DMS153 treated with DMSO at 0.1 percent for 48 hours (cell line): Measurements from ENCODE around the gene RAC2.

Experiments used
- DNase-seq: peaks from one replicate; lab custom pipeline; 2025; ENCODE audit not compliant: unreplicated experiment; lab: John Stamatoyannopoulos, UW

The RAC2 gene

DNA sequence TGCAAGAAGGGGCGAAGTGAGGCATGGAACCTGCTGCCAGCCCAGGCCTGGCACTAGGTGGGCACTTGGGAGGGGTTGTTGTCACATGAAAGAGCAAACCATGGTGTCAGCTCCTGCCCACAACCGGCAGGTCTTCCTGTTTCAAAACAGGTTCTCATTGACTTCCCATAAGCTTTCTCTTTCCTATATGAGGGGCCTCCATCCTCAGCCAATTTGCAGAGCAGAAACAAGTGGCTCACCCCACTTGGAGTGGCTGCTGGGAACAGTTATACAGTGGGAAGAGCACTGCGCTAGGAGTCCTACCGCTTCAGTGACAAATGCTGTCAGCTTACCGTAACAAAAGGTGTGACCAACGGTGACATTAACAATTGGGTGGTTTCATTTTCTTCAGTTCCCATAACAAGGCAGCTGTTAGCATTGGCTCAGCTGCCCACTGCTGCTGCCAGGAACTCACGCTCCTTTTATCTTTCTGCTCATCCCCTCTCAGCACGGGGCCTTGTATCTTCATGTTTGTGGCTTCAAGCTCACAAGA, 21.6 kb downstream of the RAC2 start:
- no peak for DNase-seq

DNA sequence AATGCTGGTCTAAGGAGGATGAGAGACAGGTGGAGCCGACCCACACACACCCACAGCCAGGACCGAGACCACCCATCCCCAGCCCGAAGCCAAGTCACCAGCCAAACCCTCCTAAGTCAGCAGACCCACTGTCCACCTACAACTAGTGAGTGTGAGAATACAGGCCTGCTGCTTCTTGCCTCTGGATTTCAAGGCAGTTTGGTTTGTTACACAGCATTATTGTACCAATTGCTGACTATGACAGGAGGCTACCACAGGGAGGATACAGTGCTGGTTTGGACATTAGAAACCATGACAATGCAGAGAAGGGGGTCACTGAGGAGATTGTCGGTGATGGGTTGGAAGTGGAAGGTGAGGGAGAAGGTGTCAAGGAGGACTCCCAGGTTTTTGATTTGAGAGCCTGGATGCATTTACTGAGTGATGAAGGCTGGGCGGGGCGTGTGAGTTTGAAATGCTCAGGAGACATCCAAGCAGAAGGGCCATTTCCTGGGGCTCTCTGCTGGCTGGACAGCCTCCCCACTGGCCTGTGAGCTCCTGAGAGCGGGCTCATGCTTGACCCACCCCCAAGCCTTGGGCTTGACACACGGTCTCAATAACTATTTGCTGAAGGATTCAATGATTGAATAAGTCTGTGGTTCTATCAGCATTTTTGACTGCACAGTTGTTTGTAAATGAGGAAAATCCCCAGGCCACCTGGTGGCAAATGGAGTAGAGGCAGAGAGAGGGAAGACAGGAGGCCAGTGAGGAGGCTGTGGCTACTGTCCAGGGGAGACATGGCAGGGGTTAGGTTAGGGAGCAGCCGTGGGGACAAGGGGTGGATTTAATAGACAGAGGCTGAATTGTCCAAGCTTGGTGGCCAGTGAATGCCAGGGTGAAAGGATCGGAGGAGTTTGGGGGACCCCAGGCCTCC, 22.4 kb downstream of the RAC2 start:
- no peak for DNase-seq

DNA sequence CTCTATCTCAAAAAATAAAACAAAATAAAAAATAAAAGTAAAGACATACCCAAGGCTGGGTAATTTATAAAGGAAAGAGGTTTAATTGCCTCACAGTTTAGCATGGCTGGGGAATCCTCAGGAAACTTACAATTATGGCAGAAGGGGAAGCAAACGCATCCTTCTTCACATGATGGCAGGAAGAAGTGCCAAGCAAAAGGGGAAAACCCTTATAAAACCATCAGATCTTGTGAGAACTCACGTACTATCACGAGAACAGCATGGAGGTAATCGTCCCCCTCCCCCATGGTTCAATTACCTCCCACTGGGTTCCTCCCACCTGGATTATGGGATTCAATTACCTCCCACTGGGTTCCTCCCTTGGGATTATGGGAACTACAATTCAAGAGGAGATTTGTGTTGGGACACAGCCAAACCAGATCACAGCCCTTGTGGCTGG, 23.5 kb downstream of the RAC2 start:
- no peak for DNase-seq

DNA sequence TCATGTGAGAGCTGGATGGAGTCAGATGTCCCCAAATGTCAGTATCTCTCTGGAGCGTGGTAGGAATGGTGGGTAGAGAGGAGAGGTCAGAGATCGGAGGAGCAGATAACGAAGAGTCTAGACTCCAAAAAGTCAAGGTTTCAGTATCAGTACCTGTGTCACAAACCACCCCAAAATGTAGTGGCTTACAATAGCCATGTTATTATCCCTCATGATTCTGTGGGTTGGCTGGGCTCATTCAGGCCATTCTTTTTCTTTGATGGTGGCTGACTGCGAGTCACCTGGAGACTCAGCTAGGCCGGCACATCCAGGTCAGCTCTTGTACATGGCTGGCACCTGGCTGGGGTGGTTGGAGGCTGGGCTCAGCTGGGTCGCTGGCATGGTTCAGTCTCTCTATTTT, 24.5 kb downstream of the RAC2 start:
- DNase-seq, result no peak

DNA sequence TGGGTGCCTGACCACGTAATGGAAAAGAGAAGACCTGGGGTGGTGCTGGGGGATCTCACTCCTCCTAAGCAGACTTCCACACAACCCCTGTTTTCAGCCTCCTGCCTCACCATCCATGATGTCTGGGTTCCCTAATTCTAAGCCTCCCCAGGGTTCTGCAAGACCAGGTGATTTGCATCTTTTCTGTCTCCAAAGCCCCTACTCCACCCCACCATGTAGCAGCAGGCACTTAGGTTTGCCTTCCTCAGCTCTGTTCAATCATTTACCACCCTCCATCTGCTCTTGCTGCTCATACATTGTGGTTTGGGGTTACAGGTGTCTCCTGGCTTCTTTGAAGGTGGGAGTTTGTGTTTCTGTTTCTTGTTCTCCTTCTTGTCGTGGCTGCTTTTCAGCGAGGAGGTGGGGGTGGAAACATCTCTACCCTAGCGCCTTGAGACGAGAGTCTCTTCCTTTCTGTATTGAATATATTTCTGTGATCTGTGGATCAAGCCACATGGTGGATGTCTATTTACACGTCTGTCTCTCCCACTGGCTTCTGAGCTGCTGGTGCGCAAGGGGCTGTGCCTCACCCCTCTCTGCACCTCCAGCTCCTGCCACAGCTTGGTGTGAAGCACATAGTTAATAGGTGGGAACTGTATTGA, 25.2 kb downstream of the RAC2 start:
- no peak for DNase-seq

DNA sequence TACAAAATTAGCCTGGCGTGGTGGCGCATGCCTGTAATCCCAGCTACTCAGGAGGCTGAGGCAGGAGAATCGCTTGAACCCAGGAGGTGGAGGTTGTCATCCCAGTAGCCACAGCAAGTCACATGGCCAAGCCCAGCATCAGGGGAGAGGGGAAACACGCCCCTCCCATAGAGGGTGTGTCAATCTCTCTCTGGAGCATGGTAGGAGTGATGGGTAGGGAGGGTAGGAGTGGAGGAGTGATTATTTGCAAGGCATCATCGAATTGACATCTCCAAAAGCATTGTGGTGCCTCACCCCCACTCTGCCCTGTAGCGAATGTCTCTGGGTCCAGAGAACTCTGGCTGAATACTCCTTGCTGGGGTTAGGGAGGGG, 25.7 kb downstream of the RAC2 start:
- DNase-seq, result no peak

DNA sequence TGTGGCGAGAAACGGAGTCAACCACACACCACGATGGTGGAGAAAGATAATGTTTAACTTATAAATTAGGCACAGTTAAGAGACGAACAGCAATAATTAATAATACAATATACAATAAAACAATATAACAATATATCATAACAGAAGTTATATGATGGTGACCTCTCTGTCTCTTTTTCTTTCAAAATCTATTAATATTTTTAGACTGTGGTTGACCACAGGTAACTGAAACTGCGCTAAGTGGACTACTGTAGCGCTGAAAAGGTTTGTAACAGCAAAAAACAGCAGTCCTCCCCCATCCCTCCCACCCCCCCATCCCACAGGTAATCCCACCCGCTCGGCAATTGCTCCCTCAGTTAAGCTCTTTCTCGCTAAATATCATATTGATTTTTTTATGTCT, 28.2 kb downstream of the RAC2 start:
- DNase-seq, result no peak

DNA sequence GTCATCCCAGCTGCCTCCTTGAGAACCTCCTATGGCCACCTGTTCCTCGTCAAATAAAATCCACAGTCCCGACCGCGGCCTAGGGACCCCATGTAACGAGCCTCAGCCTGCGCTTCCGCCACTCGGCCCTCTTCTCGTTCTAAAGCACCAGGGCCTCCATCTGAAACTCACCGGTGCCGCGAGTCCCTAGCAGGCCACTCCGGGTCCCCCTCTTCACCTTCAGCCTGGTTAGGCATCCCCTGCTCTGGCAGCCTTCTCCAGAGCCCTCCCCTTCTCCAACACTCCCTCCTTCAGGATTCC, 29.4 kb downstream of the RAC2 start:
- DNase-seq, result no peak

DNA sequence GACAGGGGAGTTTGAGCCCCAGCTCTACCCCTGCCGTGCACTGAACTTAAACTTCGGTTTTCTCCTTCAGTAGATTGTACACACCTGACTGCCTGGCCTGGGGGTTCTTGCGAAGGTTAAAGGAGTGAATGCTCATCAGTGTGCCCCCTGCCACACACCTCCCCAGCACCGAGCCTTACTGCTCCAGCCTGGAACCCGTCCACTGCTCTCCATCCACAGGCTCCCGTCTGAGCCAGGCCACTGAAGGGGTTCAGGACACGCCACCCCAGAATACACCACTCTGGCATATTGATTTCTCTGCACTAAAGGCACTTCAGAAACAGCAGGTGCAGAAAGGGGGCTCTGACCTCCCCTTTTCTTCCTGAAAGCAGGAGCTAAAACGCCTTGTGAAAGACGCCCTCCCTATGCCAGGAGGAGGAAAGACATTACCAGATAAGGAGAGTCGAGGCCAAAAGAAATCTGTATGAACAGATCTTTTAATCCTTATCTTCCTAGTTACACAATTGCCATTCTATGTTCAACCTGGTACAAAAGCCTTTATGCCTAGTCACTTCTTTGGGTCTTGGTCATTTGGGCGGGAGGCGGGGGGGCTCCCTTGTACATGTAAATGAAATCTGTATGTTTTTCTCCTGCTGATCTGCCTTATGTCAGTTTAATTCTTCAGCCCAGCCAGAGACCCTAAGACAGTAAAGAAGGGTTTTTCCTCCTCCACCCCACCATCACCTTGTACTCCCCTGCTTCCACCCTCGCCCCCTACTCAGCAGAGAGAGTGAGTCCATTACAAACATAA, 29.9 kb downstream of the RAC2 start:
- DNase-seq, result no peak

DNA sequence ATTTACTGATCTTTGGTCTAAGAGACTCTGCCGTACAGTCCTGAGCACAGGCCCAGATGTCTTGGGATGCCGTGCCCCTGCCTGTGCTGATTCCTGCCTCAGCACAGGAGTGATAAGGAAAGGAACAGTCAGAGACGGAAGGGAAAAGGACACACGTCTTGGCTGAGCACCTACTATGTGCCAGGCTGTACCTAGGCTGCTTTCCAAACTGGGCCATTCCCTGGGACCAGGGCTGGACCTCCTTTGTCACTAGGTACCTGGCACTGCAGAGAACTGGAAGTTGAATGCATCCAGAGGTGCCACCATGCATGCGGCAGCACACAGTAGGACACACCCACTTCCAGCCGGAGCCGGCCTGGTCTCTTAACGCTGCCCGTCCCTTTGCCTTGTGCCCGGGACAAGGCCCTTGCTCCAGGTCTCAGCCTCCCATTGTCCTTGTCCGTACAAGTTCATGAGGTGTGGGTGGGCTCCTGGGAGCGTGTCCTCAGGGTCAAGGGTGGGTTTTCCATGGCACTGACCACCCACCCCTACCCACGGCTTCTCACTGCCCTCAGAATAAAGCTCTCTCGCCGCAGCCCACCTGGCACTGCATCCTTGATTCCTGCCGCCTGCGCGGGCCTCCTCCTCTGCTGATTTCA, 30.7 kb downstream of the RAC2 start:
- DNase-seq, result no peak

DNA sequence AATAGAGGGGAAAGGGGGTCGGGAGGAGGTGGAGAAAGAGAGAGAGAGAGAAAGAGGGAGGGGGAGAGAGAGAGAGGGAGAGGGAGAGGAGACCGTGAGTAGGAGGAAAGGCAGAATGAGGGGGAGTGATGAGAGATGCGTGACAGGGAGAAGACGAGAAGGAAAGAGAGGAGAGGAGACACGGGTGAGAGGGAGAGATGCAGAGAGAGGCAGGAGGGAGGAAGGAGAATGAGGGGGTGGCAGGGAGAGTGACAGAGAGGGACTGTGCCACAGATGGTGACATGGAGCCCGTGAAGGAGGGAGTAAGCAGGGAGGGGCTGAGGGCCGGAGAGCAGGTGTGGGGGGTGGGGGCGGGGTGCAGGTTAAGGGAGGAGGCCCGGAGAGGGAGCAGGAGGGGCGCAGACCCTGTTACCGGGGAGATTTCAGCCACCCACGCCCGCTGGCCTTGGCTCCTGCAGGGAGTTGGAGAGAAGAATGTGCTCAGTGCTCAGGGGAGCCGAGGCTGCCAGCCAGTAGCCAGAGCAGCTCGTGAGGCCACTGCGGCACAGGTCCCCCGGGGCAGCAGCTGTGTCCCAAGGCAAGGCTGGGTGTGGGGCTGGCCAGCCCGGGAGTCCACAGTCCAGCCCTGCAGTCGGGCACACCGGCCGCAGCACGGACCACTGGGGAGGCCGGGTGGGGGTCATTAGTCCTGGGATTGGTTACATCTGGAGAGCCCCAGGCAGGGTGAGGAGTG, 31.7 kb downstream of the RAC2 start, which contains the start of gene SSTR3:
Gene SSTR3 (minus strand): TSS at position 304 of the 733 bp plus-strand sequence. CDS start 4,674 bp downstream, outside the sequence.
- no peak for DNase-seq

DNA sequence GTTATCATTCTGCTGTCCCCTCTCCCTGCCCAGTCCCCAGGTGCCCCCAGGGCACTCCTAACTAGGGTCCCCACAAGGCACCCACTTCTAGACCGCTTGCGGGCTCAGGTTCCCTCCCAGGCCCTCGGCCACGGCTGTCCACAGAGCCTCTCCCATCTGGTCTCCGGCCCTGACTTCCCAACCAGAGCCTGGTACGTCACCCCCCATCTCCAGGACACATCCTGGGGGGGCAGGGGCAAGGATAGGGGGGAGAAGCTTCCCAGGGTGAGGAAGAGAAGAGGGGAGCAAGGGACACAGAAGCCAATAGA, 32.2 kb downstream of the RAC2 start:
- no peak for DNase-seq

DNA sequence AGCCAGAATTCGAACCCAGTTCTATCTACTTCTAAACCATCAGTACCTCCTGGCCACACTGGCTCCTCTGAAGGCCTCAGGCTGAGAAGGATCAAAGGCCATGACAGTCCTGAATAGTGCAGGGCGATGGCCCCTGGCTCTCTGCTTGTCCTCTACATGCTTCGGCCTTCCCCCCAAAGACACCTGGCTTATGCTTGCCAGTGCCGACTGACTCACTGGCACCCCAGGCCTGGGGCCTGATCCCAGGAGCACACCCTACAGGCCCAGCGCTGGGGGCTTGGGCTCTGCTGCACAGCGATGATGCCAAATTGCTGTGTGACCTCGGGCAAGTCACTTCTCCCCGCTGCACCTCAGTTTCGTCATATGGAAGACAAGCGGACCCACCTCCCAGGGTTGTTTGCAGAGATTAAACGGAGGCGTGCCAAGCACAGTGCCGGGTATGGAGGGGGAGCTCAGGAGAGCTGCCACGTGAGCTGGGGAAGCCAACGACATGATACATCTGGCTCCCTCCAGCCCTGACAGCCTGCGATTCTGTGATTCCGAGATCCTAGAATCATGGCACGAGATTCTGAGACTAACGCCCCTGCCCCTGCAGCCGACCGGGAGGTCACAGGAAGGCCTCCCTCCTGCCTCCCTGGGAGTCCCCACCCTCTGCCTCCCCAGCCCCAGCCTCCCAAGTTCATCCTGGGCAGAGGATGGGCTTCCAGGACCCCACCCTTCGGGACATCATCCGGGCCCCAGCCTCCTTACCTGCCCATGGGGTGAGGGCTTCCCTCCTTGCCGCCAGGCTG, 32.8 kb downstream of the RAC2 start:
- DNase-seq, result no peak

DNA sequence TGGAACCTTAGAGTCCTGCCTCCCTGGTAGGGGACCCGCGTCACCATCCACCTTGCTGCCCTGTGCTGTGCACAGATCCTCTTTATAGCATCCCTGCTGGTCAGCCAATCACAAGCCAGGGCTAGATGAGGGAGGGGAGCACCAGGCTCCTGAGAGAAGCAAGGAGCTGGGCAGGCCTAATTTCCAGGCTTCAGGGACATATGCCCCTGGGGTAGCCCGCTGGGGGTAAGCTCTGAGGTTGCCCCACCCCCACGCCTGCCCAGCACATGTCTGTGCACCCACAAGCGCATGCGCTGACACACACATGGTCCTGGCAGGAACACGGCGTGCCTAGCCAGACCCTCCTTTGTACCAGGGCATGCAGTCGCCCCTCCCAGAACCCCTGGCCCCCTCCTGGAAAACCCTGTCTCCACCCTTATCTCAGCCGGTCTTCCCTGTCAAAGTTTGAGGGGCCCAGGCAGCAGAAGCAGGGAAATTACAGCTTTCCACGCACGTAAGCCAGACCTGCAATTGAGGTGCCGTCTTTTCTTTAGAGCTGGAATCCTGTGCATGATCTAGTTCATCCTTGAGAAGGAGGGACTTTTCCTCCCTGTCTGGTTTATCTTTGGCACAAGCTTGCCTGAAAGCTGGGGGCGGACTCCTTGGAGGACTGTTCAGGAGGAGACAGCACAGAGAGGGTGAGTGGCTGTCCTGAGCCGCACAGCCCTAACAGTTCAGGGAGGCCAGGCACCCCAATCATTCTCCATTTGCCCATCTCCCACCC, 33.8 kb downstream of the RAC2 start:
- no peak for DNase-seq

DNA sequence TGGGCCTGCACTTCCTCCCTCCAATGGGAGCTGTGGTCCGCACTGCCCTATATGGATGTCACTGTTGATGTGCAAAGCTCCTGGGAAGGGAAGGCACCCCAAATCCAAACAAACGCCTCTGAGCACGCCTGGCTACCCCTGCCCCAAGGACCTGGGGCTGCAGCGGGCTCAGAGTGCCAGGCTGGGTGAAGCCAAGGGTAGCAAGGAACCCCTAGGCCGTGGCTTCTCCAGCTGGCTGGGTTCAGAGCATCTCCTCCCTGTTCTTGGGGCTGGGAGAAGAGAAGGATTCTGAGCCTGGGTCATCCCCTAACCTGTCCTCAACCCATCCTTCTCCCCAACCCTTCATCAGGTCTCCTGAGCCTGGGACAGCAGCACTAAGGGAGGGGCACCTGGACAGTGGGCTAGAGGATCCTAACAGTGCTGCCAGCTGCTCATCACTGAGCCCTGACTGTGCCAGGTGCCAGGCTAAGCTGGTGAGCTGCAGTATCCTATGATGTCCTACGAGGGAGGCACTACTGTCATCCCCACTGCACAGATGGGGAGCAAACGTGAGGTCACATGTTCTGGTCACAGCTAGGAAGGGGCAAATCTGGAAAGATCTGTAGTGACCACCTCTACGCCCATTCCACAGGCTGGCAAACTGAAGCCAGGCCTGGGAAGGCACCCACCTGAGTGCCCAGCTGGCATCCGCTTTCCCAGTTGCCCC, 34.8 kb downstream of the RAC2 start:
- DNase-seq, result no peak

DNA sequence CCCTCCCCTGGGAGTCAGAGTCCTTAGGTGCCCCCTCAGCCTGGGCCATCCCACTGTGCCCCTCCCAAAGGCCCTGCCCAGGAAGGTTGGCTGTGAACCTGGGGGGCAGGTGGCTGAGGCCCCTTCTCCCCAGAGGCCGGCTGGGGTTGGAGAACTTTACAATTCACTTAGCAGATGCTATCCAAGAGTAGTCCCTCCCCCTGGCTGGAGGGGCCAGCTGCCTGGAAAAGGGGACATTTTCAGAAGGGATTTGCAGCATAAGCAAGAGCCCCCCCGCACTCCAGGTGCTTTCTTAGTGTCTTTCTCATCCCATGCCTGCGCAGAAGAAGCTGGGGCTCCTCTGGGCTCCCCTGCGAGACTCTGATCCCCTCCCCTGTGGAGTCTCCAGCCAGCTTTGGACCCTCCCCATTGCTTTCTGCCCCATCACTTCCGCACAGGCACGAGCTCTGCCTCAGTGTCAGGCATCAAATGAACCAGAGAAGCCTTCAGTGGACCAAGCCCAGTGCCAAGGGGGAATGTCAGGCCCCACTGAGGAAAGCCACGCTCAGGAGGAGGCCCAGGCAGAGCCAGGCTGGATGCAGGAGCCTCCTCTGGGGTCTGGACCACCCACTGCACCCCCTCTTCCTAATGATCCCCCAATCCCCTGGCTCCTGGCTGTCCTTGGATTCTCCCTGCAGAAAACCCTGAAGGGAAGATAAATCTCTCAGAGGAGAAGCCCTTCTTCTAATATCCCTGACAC, 35.5 kb downstream of the RAC2 start:
- DNase-seq, result no peak

DNA sequence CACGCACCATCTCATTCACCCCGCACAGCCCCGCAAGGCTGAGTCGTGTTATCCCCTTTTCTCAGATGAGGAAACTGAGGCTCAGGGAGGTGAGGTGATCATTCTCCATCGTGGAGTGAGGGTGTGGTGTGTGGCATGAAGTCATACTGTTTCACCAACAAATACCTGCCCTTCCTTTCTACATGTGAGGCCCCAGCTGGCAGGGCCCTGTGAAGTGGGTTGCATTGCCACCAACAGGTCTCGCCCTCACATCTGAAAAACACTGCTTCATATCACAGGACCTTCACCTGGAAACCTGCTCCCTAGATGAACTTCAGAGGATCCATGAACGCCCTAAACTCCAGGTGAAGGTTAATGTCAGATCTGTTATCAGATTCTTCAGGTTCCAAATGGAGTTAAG, 36.1 kb downstream of the RAC2 start:
- DNase-seq, result no peak
